Activated naive CD8-positive, alpha-beta T cell treated with anti-CD3 and anti-CD28 coated beads, Interleukin-2, amount 10 ng/mL, durations not matched to agents 7 days and 5 days (primary cell): ENCODE data around the gene CDC14B. TPM values are rescaled to one million over a fixed set of nuclear protein-coding genes. Genes with fewer than 3 reads are reported as not detected.

Source experiments
- ATAC-seq: fragments of 150-1000 bp; cut with Tn5 transposase; one replicate; pipeline ENCODE4 v1.10.0; 2021; ENCODE audit warnings: low read depth, moderate library complexity
- POLR2A ChIA-PET: fragments of 350-600 bp; sonication (Branson Sonifier 250); formaldehyde crosslinking; loops from one replicate; lab custom pipeline; 2021; ENCODE audit warnings: antibody characterized with exemption; lab: Charles Lee
- DNase-seq: peaks from one replicate; pipeline ENCODE4 v3.0.0; 2021
- H3K27ac Mint-ChIP-seq: one replicate; pipeline ENCODE4 v1.8.0; 2022; ENCODE audit warnings: mild to moderate bottlenecking, mixed read lengths
- H3K27me3 Mint-ChIP-seq: one replicate; pipeline ENCODE4 v1.8.0; 2022; ENCODE audit warnings: mild to moderate bottlenecking, moderate library complexity, mixed read lengths
- H3K36me3 Mint-ChIP-seq: one replicate; pipeline ENCODE4 v1.8.0; 2021; ENCODE audit warnings: mild to moderate bottlenecking, mixed read lengths
- H3K4me1 Mint-ChIP-seq: one replicate; pipeline ENCODE4 v1.8.0; 2021; ENCODE audit warnings: mixed read lengths
- H3K4me3 Mint-ChIP-seq: one replicate; pipeline ENCODE4 v1.8.0; 2022; ENCODE audit warnings: mild to moderate bottlenecking, moderate library complexity, mixed read lengths
- H3K9me3 Mint-ChIP-seq: one replicate; pipeline ENCODE4 v1.8.0; 2021; ENCODE audit warnings: mixed read lengths
- total RNA-seq, 2 experiments: library from RNA; stranded (reverse); gene quantifications; one replicate each; pipeline ENCODE4 v1.2.3, GENCODE V29; 2021

Gene CDC14B
- total RNA-seq, 2 experiments from 2014 or later = 4.9 to 6.4 TPM

GRCh38 chr9:96485280-96485679 lies 134.4 kb downstream of the CDC14B start:
- no peaks in the 10 kb centered on the region for H3K27me3 Mint-ChIP-seq
- H3K36me3 Mint-ChIP-seq = peaks cover 4% of the 10 kb centered on the region
- no peaks in the 10 kb centered on the region for H3K9me3 Mint-ChIP-seq
- peaks cover 3% of the 10 kb centered on the region for H3K4me1 Mint-ChIP-seq
- ATAC-seq (no peak), DNase-seq (no peak)
- no peak overlapping the region for H3K27ac Mint-ChIP-seq
- H3K4me3 Mint-ChIP-seq = no peak overlapping the region
- POLR2A ChIA-PET = no interaction called here

GRCh38 chr9:96484521-96484931 lies 135.1 kb downstream of the CDC14B start:
- peaks cover 3% of the 10 kb centered on the region for H3K4me1 Mint-ChIP-seq
- peaks cover 4% of the 10 kb centered on the region for H3K36me3 Mint-ChIP-seq
- H3K27me3 Mint-ChIP-seq = no peaks in the 10 kb centered on the region
- DNase-seq (no peak), ATAC-seq (no peak)
- POLR2A ChIA-PET = no interaction called here
- no peak overlapping the region for H3K27ac Mint-ChIP-seq
- no peak overlapping the region for H3K4me3 Mint-ChIP-seq
- no peaks in the 10 kb centered on the region for H3K9me3 Mint-ChIP-seq

GRCh38 chr9:96483733-96484390 lies 135.8 kb downstream of the CDC14B start:
- Mint-ChIP-seq H3K27ac (no peak overlapping the region), H3K4me3 (no peak overlapping the region), H3K4me1 (peaks cover 3% of the 10 kb centered on the region), H3K36me3 (peaks cover 4% of the 10 kb centered on the region), H3K27me3 (no peaks in the 10 kb centered on the region), H3K9me3 (no peaks in the 10 kb centered on the region)
- POLR2A ChIA-PET = no interaction called here
- DNase-seq = no peak
- ATAC-seq = no peak

GRCh38 chr9:96483197-96483596 lies 136.4 kb downstream of the CDC14B start:
- POLR2A ChIA-PET = no interaction called here
- H3K36me3 Mint-ChIP-seq = peaks cover 4% of the 10 kb centered on the region

GRCh38 chr9:96482476-96482875 lies 137.2 kb downstream of the CDC14B start:
- ATAC-seq (no peak), DNase-seq (no peak)
- Mint-ChIP-seq H3K9me3 (no peaks in the 10 kb centered on the region), H3K4me3 (no peak overlapping the region), H3K36me3 (peaks cover 4% of the 10 kb centered on the region), H3K4me1 (peaks cover 3% of the 10 kb centered on the region), H3K27me3 (no peaks in the 10 kb centered on the region), H3K27ac (no peak overlapping the region)
- POLR2A ChIA-PET = no interaction called here

More at GRCh38 chr9:96483197-96483596, 136.4 kb downstream of the CDC14B start:
- ATAC-seq = no peak
- no peak for DNase-seq
- Mint-ChIP-seq H3K27ac (no peak overlapping the region), H3K4me1 (peaks cover 3% of the 10 kb centered on the region), H3K4me3 (no peak overlapping the region), H3K27me3 (no peaks in the 10 kb centered on the region), H3K9me3 (no peaks in the 10 kb centered on the region)

- Mint-ChIP-seq H3K36me3 (peaks cover 4% of the 10 kb centered on the region), H3K9me3 (no peaks in the 10 kb centered on the region), H3K27ac (no peak overlapping the region), H3K4me1 (peaks cover 3% of the 10 kb centered on the region), H3K4me3 (no peak overlapping the region), H3K27me3 (no peaks in the 10 kb centered on the region)
- DNase-seq (no peak), ATAC-seq (no peak)
- POLR2A ChIA-PET = no interaction called here
Observed at GRCh38 chr9:96480736-96481135, 138.9 kb downstream of the CDC14B start.

- ATAC-seq (no peak), DNase-seq (no peak)
- H3K4me3 Mint-ChIP-seq = no peak overlapping the region
- H3K9me3 Mint-ChIP-seq = no peaks in the 10 kb centered on the region
- peaks cover 2% of the 10 kb centered on the region for H3K36me3 Mint-ChIP-seq
- no peak overlapping the region for H3K27ac Mint-ChIP-seq
- no peaks in the 10 kb centered on the region for H3K27me3 Mint-ChIP-seq
- POLR2A ChIA-PET = no interaction called here
- peaks cover 3% of the 10 kb centered on the region for H3K4me1 Mint-ChIP-seq
Observed at GRCh38 chr9:96478829-96479371, 140.7 kb downstream of the CDC14B start.

GRCh38 chr9:96476591-96476990 lies 143.1 kb downstream of the CDC14B start:
- H3K27ac Mint-ChIP-seq = no peak overlapping the region
- no peaks in the 10 kb centered on the region for H3K4me1 Mint-ChIP-seq
- H3K27me3 Mint-ChIP-seq = no peaks in the 10 kb centered on the region
- no peak overlapping the region for H3K4me3 Mint-ChIP-seq
- POLR2A ChIA-PET = no interaction called here
- ATAC-seq (no peak), DNase-seq (no peak)
- no peaks in the 10 kb centered on the region for H3K9me3 Mint-ChIP-seq
- no peaks in the 10 kb centered on the region for H3K36me3 Mint-ChIP-seq

GRCh38 chr9:96476013-96476412 lies 143.6 kb downstream of the CDC14B start:
- no peak overlapping the region for H3K27ac Mint-ChIP-seq
- H3K27me3 Mint-ChIP-seq = no peaks in the 10 kb centered on the region
- H3K4me3 Mint-ChIP-seq = no peak overlapping the region
- H3K36me3 Mint-ChIP-seq = peaks cover 1% of the 10 kb centered on the region
- POLR2A ChIA-PET = no interaction called here
- no peaks in the 10 kb centered on the region for H3K4me1 Mint-ChIP-seq
- ATAC-seq (no peak), DNase-seq (no peak)
- H3K9me3 Mint-ChIP-seq = no peaks in the 10 kb centered on the region

GRCh38 chr9:96467784-96468183 lies 151.9 kb downstream of the CDC14B start:
- Mint-ChIP-seq H3K27ac (no peak overlapping the region), H3K9me3 (no peaks in the 10 kb centered on the region), H3K36me3 (peaks cover 1% of the 10 kb centered on the region), H3K4me1 (no peaks in the 10 kb centered on the region), H3K4me3 (no peak overlapping the region), H3K27me3 (no peaks in the 10 kb centered on the region)
- ATAC-seq (no peak), DNase-seq (no peak)
- POLR2A ChIA-PET = no interaction called here

- no peak for DNase-seq
- no peak for ATAC-seq
- peaks cover 1% of the 10 kb centered on the region for H3K36me3 Mint-ChIP-seq
- no peaks in the 10 kb centered on the region for H3K27me3 Mint-ChIP-seq
- no peak overlapping the region for H3K27ac Mint-ChIP-seq
- H3K9me3 Mint-ChIP-seq = no peaks in the 10 kb centered on the region
- POLR2A ChIA-PET = no interaction called here
- no peak overlapping the region for H3K4me3 Mint-ChIP-seq
- H3K4me1 Mint-ChIP-seq = no peaks in the 10 kb centered on the region
Observed at GRCh38 chr9:96464426-96464825, 155.2 kb downstream of the CDC14B start.

GRCh38 chr9:96462541-96462940 lies 157.1 kb downstream of the CDC14B start:
- no peaks in the 10 kb centered on the region for H3K4me1 Mint-ChIP-seq
- no peak overlapping the region for H3K27ac Mint-ChIP-seq
- no peak for ATAC-seq
- H3K4me3 Mint-ChIP-seq = no peak overlapping the region
- DNase-seq = no peak
- no peaks in the 10 kb centered on the region for H3K9me3 Mint-ChIP-seq
- peaks cover 3% of the 10 kb centered on the region for H3K36me3 Mint-ChIP-seq
- H3K27me3 Mint-ChIP-seq = no peaks in the 10 kb centered on the region
- POLR2A ChIA-PET = interaction anchor here (0.6 to 0.7 kb wide), 2 partner anchors 70 to 125 kb away, joined by 3 to 5 read pairs; no protein-coding TSS in a partner anchor

GRCh38 chr9:96461336-96461735 lies 158.3 kb downstream of the CDC14B start:
- Mint-ChIP-seq H3K27ac (no peak overlapping the region), H3K9me3 (no peaks in the 10 kb centered on the region), H3K4me1 (no peaks in the 10 kb centered on the region), H3K27me3 (no peaks in the 10 kb centered on the region), H3K4me3 (no peak overlapping the region), H3K36me3 (peaks cover 3% of the 10 kb centered on the region)
- ATAC-seq (no peak), DNase-seq (no peak)
- POLR2A ChIA-PET = no interaction called here

GRCh38 chr9:96460882-96461281 lies 158.8 kb downstream of the CDC14B start:
- Mint-ChIP-seq H3K27ac (no peak overlapping the region), H3K9me3 (no peaks in the 10 kb centered on the region), H3K36me3 (peaks cover 3% of the 10 kb centered on the region), H3K27me3 (no peaks in the 10 kb centered on the region), H3K4me1 (no peaks in the 10 kb centered on the region), H3K4me3 (no peak overlapping the region)
- ATAC-seq (no peak), DNase-seq (no peak)
- POLR2A ChIA-PET = no interaction called here
